A204.1 (cell line): ENCODE measurements around the gene DCAF12.
"Not testable (repeated sequence)": the region's sequence is repeated elsewhere in the genome, so short reads cannot be mapped to it uniquely, and the experiment has no call there.

Experiments used
- FAIRE-seq: peaks from 2 replicates; lab custom pipeline; 2012; peaks lifted over from hg19 to GRCh38; lab: Jason Lieb, UNC

The DCAF12 gene

DNA sequence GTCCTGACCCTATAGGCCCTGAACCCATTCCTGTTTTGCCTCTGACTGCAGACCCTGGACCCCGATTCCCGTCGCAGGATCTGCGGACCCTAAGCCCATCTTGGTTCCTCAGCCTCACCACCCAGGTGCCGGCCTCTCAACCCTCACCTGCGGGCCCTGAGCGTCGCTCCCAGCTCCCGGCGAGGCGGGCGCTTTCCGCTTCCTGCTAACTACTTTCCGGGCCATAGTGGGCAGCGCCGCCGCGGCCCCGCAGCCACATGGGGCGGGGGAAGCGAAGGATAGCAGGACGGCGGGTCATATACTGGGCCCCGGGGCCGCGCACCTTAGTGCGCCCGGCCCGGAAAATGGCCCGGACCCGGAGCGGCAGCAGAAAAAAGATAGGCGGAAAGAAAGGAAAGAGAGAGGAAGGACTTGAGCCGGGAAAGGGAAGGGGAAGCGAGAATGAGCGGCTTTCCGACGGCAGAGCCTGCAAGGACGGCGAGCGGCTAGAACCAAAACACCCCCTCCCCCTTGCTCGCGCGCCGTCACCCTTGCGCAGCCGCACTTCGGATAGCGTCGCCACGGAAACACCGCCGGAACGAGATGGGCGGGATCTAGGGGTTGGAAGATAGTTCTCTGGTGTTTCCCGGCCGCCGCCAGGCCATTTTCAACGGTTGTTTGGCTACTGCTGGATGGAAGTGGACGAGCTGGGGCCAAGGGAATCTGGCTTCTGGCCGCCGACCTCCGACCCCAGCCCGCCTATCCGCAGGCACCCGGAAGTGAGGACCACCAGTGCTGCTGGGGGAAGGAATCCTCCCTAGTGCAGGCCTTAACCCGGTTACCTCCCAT lies at the start of gene DCAF12:
Gene DCAF12 (minus strand): TSS at position 492 of the 828 bp plus-strand sequence. CDS start 267 bp downstream, at position 225.
- FAIRE-seq: peak; percentile 91

DNA sequence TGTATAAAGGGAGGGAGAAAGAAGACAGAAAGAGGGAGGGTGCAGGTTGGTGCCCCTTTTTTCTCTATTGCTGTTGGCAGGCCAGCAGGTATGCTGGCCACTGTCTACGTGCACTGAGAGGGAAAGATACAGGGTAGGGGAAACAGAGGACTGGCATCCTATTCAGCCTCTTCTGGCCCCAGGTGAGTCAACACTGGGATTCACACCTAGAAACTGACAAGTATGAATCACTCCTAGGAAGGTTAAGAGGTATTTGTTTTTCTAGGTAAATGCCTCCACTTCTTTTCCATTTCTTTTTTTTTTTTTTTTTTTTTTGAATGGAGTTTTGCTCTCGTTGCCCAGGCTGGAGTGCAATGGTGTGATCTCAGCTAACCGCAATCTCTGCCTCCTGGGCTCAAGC lies 49.6 kb upstream of the DCAF12 start:
- no peak for FAIRE-seq

DNA sequence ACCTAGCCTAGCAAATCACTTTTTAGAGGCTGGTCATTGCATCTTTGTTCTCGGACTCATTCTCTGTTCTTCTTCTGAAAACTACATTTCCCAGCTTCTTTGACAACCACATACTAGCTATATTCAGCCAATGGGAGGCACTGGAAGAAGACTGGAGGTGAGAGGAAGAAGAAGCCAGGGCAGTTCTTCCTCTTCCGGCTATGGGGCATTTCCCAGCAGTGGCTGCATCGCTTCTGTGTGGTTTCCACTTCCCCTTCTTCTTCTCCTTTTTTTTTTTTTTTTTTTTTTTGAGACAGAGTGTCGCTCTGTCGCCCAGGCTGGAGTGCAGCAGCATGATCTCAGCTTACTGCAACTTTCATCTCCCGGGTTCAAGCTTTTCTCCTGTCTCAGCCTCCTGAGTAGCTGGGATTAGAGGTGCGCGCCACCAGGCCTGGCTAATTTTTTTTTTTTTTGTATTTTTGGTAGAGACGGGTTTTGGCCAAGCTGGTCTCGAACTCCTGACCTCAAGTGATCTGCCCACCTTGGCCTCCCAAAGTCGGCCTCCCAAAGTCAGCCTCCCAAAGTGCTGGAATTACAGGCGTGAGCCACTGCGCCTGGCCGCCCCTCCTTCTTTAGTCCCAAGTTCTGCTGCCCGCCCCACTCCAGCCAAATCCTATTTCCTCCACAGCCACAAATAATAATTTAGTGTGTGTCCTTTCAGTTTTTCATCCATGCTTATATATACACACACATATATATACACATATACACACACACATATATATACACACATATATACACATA lies 45.4 kb upstream of the DCAF12 start:
- FAIRE-seq: no peak

DNA sequence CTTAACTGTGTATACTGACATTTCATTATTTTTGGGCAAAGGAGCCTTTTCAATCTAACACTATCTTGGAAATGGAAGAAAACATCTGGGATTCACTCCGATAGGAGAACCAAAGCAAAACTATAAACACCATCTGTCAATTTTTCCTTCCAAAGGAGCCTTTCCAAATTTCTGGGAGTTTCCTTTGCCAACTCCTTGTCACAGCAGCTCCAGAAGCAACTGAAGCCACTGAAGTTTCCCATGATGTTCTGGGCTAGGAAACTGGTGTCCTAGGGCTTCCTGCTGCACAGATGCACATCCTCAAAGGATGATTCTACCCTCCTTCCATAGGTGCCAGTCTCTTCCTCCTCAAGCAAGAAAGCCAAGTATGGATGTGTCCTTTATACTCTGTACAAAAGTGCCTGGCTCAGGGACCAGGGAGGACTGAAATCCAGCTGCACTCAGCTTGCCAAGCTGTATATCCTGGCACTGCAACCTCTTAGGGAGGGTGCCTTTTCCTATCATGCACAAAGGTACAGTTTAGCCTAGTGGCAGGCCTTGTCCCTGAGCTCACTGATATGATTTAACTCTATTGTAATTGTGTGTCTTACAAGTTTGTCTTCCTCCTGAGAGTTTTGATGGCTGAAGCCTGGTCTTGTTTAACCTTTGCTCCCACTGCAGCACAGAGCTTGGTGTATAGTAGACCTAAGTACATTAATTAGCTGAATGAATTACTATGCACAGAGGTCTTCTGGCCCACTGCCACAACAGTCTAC lies 43.9 kb upstream of the DCAF12 start:
- FAIRE-seq: no peak

DNA sequence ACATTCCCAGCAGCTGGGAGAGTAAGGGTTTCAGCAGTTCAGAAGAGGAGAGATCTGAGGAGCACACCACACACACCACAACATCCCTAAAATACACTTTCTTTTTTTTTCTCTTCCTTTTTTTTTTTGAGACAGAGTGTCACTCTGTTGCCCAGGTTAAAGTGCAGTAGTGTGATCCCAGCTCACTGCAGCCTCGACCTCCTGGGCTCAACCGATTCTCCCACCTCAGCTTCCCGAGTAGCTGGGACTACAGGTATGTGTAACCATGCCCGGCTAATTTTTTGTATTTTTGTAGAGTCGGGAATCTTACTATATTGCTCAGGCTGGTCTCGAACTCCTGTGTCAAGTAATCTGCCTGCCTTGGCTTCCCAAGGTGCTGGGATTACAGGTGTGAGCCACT lies 42.6 kb upstream of the DCAF12 start:
- FAIRE-seq: no peak

DNA sequence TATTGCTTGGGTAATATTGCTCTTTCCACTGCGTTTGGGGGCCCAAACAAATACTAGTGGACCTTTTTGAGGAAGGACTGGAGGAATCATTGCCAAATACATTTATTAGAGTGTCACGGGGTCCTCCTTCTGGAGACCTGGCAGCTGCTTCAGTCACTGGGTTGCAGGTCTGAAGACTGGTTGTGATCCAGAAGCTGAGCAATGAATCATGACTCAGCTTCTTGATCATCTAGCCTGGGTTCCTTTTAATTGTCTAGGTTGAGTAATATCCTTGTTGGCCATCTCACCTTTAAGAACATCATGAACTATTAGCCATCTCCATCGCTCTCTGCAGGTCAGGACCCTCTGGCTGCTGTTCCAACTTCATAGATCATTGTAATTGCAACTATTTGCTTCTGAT lies 36.9 kb upstream of the DCAF12 start:
- no peak for FAIRE-seq

DNA sequence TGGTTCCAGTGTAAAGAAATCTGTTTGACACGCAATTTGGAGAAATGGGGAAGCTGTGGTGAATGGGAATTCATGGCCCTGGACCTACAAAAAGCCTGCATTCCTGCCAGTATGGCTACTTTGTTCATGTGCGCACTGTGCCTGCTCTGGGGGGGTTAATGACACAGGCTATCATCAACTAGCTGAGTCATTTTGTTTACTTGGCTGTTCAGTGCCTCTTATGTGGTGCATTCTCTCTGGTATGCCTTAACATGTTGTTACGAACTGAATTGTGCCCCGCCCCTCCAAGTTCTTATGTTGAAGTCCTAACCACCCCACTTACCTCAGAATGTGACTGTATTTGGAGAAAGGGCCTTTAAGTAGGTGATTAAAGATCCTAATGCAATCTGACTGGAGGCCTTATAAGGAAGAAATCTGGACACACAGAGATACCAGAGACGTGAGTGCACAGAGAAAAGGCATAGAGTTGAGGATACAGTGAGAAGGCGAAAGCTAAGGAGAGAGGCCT lies 31.9 kb upstream of the DCAF12 start:
- no peak for FAIRE-seq

DNA sequence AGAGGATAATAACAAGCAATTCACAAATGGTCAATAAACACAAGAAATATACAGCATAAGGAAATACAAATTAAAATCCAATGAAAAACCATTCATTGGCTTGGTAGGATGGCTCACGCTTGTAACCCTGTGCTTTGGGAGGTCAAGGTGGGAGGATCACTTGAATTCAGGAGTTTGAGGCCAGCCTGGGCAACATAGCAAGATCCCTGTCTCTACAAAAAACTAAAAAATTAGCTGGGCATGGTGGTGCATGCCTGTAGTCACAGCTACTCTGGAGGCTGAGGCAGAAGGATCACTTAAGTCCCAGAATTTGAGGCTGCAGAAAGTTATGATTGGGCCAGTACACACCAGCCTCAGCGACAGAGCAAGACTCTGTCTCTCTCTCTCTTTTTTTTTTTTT lies 31.4 kb upstream of the DCAF12 start:
- FAIRE-seq: no peak

DNA sequence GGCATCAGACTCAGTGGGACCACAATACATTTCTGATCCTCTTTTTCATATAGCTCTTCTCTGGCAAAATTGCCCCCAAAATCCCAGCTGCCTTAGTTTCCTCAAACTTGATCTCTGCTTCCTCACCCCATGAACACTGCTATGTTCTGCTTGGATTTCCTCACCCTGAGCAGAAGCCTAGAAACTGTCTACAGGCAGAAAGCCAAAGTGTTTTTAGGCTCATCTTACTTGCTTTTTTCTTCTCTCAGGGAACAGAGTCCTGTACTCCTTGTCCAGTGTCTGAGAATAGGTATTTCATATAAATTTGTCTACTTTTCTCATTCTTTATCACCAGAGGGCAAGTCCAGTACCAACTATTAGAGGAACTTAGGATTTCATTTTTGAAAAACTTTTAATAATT lies 30.8 kb upstream of the DCAF12 start:
- FAIRE-seq: no peak

DNA sequence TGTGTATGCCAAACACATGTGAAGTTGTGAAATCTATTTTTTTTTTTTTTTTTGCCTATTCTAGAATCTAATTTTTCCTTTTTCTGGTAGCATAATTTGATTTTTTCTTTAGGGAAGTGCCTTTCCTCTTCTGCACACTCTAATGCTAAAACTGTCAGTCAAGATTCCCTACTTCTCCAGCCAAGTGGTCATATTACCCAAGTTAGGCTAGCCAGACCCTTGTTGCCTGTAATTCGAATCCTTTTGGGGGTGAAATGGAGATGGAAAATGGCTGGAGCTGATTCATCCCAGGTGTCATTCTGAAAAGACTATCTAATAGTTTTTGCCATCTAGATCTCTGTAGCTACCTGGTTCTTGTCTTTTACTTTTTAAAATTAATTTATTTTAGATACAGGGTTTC lies 27.6 kb upstream of the DCAF12 start:
- FAIRE-seq: no peak

DNA sequence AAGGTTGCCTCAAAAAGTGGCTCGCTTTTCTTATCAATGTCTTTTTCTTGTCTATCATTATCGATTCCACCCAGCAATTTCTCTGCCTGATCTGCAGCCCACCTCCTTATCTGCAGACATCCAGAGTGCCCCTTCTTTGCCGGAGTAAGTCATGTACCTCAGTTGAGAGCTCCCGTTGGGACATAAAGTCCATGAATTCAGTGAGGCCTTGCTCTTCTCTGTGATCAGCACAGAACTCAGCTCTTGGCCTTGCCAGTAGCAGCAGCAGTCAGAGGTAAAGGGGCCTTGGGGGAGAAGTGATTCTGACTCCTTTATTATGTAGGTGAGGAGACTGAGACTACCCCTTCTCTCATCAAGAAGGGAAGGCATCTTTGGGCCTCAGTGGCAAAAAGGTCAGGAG lies 24.9 kb upstream of the DCAF12 start:
- FAIRE-seq: no peak

DNA sequence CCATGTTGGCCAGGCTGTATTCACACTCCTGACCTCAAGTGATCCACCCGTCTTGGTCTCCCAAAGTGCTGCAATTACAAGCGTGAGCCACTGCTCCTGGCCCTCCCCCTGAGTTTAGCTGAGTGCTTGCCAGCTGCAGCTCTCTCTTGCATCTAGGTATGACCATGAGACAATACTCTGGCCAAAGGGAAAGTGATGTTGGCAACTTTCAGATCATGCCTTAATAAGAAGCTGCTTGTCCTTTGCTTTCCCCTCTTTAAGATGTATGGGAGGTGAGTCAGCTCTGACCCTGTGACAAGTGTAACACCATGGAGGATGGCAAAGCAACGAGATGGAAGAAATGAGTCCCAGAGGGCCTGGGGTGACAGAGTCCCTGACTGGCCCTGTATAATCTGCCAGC lies 18.7 kb upstream of the DCAF12 start:
- no peak for FAIRE-seq

DNA sequence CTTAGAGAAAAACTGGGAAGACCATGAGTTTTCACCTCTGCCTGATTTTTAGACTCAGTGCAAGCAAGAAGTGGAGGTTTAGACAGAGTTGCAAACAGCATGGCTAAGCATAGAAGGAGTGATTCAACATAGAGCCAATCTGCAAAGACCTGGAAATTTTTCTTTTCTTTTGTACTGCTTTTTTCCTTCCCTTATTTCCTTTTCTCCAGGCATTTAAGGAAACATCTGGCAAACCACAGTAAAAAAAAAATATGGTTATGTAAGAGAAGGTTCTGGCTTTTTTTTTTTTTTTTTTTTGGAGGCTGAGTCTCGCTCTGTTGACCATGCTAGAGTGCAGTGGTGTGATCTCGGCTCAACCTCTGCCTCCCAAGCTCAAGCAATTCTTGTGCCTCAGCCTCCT lies 16.6 kb upstream of the DCAF12 start:
- FAIRE-seq: no peak

DNA sequence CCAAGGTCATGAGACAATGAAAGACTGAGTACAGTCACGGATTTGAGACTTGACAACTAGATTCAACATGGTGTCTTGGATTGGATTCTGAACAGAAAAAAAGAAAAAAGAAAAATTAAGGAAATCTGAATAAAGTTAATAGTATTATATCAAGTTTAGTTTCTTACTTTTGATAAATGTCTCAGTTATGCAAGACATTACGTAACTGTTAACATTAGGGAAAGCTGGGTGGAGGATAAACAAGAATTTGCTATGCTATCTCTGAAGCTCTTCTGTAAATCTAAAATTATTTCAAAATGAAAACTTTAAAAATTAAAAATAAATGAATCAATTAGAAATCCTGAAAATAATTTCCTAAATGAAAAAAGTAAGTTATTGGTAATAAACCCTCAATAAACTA lies 14.4 kb upstream of the DCAF12 start:
- FAIRE-seq: peak; percentile 27

DNA sequence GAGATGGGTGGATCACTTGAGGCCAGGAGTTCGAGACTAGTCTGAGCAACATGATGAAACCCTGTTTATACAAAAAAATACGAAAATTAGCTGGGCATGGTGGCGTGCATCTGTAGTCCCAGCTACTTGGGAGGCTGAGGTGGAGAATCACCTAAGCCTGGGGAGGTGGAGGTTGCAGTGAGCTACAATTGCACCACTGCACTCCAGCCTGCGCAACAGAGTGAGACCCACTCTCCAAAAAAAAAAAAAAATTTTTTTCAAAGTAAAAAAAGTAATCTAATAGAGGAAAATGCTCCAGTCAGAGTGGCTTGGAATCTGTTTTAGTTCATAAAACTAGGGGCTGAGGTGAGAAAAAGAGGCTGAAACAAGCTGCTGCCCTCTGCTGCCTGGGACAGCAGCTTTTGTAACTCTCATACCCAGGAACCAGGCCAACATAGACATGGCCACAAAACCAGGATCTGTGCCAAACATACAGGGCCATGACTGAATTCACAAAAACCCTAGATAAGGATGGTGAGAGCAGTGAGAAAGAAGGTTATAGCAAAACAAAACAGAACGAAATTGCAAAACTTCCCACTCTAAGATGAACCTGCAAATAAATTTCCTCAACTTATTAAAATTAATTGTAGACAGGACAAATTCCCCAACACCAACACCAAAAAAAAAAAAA lies 13.1 kb upstream of the DCAF12 start:
- FAIRE-seq: no peak

DNA sequence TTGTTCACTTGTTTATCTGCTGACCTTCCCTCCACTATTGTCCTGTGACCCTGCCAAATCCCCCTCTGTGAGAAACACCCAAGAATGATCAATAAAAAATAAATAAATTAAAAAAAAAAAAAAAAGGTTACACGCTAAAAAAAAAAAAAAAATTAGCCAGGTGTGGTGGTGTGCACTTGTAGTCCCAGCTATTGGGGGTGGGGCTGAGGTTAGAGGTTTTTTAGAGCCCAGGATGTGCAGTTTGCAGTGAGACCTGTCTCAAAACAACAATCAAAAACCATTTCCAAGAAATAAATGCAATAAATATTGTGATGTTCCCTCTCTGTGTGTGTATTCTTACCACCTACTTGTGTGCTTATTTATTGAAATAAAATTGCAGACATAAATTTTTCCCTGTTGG lies 12.1 kb upstream of the DCAF12 start:
- FAIRE-seq: not testable (repeated sequence)

DNA sequence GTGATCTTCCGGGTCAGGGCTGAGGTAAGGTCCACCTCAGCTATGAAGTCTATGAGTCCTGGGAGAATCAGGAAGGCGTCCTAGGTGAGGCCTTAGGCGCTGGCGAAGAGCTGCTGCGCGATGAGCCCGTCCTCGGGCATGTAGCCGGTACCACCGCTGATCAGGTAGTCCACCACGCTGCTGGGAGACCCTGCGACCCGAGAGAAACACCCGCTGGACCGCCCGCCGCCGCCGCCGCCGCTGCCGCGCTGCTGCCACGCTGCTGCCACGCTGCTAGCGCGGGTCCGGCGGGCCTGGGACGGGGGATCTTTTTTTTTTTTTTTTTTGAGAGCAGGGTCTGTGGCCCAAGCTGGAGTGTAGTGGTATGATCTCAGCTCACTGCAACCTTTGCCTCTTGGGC lies 8.0 kb upstream of the DCAF12 start:
- no peak for FAIRE-seq

DNA sequence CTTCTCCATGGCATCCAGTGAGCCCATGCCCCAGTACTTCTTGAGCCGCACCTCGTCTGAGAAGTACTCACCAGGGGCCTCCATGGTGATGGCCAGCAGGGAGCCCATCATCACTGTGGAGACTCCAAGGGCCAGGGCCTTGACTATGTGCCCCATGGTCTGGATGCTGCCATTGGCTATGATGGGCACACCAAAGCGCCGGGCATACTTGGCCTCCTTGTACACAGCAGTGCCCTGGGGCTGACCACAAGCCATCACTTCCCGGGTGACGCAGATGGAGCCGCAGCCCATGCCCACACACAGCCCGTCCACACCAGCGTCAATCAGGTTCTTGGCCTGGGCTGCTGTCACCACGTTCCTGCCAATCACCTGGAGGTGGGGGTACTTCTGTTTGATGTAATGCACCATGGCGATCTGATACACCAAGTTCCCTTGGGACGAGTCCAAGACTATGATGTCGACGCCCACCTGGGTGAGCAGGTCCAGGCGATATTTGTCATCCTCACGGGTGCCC lies 7.0 kb upstream of the DCAF12 start:
- no peak for FAIRE-seq

DNA sequence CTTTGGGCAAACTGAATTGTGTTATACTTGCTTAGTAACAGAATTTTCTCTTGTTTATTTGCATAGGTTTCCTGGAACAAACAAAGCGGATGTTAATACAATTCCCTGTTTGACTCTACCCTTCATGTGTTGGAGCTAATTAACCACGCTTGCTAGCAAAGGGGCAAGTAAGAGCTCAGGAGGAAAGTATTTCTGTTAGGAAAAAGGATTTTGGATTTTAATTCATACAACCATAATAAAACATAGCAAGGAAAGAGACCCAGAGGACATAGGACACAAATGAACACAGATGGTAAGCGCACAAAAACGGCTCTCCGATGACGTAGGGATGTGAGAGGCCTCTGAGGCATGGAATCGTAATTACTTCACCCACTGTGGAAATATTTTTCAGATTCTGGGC lies 5.1 kb upstream of the DCAF12 start:
- FAIRE-seq: no peak

DNA sequence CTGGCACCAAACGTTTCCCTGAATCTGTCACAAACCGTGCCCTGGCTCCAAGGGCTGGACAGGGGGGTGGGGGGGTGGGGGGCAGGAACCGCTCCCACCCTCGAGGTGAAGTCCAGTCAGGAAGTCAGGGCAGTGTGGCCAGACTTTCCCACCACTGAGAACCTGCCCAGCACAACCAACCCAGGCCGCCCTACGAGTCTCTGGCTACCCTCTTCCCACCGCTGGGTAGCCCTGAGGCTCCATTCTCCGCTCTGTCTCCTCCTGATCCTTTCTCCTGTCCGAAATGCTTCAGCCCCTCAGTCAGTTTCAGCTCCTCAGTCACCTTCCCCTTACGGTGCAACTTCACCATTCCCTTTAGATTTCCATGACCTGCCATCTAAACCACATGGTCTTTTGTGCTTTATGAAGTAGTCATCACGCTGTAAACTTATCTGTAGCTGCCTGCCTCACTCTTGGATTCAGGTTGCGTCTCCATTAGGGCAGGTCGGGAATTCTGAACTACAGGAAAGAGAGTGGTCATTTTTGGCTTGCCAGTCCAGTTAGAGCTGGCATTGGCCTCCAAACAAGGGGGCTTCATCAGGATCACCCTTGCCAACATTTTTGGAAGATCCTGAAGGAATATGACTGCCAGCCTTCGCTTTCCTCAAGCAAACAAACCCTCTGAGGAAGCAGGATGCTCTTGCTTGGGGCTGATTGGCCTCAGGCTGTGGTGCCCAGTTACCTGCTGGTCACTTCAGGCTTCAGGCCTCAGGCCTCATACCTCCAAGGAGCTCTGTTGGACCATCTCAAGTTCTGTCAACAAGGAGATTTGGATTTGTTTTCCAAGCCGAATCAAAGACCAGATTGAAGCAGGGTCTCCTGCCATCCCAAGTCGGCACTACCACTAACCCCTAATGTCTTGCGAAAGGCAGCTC lies 794 bp upstream of the DCAF12 start:
- FAIRE-seq: no peak

DNA sequence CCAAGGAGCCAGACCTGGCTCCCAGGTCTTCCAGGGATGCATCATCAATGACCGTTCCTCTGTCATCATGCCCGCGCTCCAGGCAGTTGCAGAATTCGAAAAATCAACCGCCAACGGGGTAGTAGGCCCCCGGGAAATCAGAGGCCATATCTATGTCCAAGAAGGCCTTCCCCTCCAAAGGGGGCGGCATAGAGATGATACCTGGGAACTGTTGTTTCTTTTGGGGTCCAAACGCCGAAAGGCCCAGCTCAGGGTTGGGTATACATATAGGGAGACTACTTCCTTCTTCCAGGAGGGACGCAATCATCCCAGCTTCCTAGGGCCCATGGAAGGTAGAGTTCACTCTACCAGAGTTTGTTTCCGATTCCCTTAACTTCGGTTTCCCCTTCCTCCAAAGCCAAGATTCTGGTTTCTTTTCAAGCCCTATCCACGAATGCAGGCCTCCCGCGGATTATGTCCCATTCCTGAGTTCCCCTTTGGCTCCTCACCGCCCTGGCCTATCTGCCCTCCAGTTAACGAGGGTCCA lies 754 bp downstream of the DCAF12 start:
- no peak for FAIRE-seq
